Activated CD8-positive, alpha-beta memory T cell treated with anti-CD3 and anti-CD28 coated beads, Interleukin-2, amount 50 U/mL, for 4 hours (primary cell): Measurements from ENCODE around the gene SPINK4.

Experiments used
- DNase-seq: peaks from one replicate; pipeline ENCODE4 v3.0.0-alpha.2; 2020

The SPINK4 gene

GRCh38 chr9:33263131-33264002, 23.4 kb downstream of the SPINK4 start:
- DNase-seq = no peak

DNA sequence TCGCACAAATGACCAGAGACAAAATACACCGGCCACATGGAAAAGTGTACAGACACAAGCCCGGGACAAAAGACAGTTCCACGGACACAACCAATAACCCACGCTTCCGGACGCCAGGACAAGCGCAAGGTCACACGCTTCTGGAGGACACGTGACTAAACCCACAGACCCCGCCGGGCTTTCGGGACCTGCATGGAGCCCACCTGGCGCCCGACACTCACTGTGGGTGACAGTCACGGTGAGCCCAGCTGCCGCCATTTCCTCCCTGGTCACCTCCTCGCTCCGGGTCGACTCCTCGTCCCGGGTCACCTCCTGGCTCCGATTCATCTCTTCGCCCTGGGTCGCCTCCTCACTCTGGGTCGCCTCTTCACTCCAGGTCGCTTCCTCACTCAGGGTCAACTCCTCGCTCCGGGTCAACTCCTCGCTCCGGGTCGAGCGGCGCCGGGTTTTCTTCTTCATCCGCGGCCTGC, 24.1 kb downstream of the SPINK4 start:
- DNase-seq = peak; percentile 43

- DNase-seq = peak; percentile 100
Measured at GRCh38 chr9:33264473-33265177, 24.7 kb downstream of the SPINK4 start, which contains the start of the genes BAG1 and CHMP5. TSS of gene BAG1 (minus strand) at chr9:33264708. TSS of gene CHMP5 (plus strand) at chr9:33265049. CDS start at chr9:33265079, 30 bp downstream.

GRCh38 chr9:33265211-33265865, 25.4 kb downstream of the SPINK4 start:
- DNase-seq = no peak

DNA sequence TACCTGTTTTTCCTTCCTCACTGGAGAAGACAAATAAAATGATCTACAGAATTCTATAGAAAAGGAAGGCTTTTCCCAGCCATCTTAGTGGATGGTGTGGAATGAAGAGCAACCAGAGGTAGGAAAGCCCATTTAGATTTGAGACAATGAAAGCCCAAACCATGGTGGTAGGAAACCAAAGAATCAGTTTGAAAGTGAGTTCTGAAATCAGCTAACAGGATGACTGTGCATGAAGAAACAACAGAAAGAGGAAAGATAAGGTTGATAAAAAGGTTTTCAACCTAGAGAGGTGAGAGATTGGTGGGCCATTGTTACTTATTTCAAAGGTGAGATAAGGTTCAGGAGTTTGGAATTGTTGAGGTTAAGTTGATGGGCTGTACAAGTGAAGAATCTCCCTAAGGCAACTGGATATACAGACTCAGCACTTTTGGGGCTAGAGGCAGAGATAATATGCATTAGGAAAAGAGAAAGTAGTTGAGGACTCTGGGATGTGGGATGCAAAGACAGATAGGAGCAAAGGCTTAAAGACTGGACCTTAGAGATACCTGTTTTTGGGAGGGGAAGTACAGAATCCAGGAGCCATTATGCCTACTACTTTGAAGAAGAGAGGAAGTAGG, 27.3 kb downstream of the SPINK4 start:
- no peak for DNase-seq

DNA sequence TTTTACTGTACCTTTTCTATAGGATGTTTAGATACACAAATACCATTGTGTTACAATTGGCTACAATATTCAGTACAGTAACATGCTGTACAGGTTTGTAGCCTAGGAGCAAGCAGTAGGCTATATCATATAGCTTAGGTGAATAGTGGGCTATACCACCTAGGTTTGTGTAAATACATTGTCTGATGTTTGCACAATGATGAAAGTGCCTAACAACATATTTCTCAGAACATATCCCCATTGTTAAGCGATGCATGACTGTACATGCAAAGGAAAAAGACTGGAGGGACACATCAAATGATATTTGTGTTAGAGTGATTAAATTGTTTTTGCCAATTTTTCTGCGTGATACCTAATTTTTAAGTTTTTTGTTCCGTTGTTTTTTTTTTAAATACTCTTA, 30.2 kb downstream of the SPINK4 start:
- DNase-seq = no peak

DNA sequence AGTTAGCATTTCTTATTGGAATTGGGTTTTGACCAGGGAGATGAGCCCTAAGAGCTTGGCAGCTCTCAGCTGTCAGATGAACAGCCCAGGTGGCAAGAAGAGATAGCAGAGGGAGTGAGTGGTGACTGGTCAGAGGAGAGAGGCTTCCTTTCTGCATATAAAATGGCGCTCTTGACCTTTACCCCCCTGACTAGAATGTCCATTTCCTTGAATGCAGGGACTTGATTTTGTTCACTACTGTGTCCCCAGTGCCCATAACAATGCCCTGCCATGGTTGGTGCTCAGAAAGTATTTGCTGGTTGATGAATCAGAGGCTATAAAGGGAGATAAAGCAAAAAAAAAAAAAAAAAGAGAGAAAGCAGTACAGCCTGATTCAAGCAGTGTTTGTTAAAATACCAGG, 32.1 kb downstream of the SPINK4 start:
- no peak for DNase-seq

- DNase-seq = no peak
Measured at GRCh38 chr9:33273266-33273971, 33.5 kb downstream of the SPINK4 start.

DNA sequence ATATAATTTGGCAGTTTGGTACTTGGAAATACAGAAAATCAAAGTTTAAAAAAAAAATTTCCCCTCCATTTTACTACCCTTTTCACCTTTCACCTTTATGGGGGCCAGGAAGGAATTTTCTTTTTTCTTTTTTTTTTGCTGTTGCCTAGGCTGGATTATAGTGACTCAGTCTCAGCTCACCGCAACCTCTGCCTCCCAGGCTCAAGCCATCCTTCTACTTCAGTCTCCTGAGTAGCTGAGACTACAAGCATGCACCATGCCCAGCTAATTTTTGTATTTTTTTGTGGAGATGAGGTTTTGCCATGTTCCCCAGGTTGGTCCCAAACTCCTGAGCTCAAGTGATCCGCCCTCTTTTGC, 34.0 kb downstream of the SPINK4 start:
- DNase-seq = no peak

DNA sequence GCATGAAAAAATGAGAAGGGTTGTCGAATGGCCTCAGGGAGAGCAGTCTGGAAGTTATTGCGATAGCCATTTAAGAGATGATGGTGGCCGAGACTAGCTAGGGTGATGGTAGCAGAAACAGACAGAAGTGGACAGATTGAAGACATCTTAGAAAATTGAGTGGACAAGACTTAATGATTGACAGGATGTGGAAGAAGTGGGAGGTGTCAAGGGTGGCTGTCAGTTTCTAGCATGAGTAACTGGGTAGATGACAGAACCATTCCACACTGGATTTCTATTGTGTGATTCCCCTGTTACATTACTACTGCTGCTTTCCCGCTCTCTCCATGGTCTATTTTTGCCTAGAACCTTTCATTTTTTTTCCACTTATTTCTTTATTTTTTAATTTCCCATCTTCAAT, 37.5 kb downstream of the SPINK4 start:
- no peak for DNase-seq

DNA sequence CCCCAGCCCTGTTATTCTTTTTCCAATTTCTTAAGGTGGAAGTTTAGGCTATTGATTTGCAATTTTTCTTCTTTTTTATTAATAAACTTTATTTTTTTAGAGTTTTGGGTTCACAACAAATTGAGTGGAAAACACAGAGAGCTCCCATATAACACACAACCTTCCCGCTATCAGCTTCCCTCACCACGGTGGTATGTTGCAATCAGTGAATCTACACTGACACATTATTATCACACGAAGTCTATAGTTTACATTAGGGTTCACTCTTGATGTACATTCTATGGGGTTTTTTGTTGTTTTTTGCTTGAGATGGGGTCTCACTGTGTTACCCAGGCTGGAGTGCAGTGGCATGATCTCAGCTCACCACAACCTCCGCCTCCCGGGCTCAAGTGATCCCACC, 45.5 kb downstream of the SPINK4 start:
- no peak for DNase-seq

GRCh38 chr9:33287087-33287490, 47.1 kb downstream of the SPINK4 start:
- peak; percentile 37 for DNase-seq

DNA sequence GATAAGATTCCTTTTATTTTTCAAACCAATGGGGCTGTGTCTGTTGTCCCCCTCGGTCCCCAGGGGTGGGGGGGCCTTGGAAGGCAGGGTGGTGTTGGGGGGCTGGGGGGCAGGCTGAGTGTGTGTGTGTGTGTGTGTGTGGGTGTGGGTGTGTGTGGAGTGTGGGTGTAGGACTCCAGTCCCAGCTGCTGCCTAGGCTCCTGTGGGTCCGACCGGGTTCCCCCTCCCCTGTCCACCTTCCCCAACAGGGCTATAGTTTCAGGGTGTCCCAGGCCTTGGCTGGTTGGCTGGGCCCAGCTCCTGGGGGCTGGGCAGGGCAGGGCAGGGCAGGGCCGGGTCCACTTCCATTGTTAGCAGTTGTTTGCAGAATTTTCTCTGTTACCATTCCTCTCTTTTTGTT, 48.3 kb downstream of the SPINK4 start:
- no peak for DNase-seq

- DNase-seq = peak; percentile 19
Measured at GRCh38 chr9:33288828-33289483, 49.0 kb downstream of the SPINK4 start.

- peak; percentile 36 for DNase-seq
Measured at GRCh38 chr9:33289496-33289895, 49.5 kb downstream of the SPINK4 start.

- no peak for DNase-seq
Measured at GRCh38 chr9:33289936-33290246, 49.9 kb downstream of the SPINK4 start.

DNA sequence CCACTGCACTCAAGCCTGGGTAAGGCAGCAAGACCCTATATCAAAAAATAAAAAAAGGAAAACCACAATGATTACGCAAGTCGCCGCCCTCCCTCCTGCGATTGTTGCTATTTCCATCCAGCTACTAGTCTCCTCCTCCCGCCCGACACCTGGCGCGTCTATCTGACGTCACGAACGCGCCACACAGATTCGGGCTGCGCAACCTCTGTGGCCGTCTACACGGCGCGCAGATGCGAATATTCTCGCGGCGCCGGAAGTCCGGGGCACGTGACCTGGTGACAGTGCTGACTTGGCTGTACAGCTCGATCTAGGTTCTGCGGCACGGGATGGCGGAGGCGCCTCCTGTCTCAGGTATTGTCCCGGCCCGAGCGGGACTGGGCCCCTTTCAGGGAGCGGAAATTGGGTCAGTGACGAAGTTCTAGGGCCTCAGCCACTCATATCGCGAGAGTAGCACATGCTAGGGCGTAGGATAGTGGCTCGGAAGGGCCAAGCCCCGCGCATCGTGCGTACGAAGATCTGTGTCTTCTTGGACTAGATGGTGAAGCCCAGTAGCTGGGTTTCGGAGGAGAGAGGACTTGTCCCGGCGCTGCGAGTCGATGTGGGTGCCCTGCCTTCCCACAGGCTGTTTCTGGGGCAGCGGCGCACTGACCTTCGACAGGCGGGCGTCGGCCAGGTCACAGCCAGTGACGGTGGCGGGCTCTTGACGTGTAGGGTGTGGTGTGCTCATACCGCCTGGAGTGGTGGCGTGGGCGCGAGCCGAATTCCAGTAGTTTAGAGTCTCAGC, 50.5 kb downstream of the SPINK4 start, which contains the start of gene NFX1:
NFX1 (plus strand) TSS at position 270 of the 784 bp plus-strand sequence; CDS start at position 327, 57 bp downstream.
- DNase-seq = peak; percentile 99

DNA sequence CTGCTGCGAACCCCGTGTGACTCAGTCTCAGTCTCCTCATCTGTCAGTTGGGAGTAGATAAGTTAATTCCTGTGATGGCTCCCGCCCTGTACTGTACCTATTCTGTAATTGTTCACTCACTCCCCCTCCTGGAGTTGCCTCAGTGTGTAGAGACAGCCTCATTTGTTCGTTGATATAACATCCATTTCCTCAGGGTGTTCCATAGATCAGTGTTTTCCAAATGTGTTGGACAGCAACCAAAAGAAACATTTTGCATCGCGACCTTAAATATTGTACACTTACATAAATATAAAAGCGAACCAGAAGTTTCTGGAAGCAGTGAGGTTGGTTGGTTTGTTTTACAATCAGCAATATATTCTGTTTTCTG, 51.0 kb downstream of the SPINK4 start:
- DNase-seq = no peak

GRCh38 chr9:33291901-33292300, 51.9 kb downstream of the SPINK4 start:
- DNase-seq = no peak

- no peak for DNase-seq
Measured at GRCh38 chr9:33293782-33294181, 53.8 kb downstream of the SPINK4 start.
